Activated CD8-positive, alpha-beta memory T cell treated with anti-CD3 and anti-CD28 coated beads, Interleukin-2, amount 50 U/mL, for 48 hours (primary cell): ENCODE data around the gene AURKB.

Experiments used
- DNase-seq: peaks from one replicate; pipeline ENCODE4 v3.0.0-alpha.2; 2020

AURKB gene

GRCh38 chr17:8160741-8161221 is 49.6 kb downstream of the AURKB start:
- no peak for DNase-seq

- no peak for DNase-seq
Observed at GRCh38 chr17:8160224-8160577, 50.2 kb downstream of the AURKB start.

- DNase-seq: no peak
Observed at GRCh38 chr17:8159459-8160223, 50.7 kb downstream of the AURKB start.

GRCh38 chr17:8159032-8159400 is 51.4 kb downstream of the AURKB start:
- DNase-seq: no peak

- DNase-seq: peak; percentile 96
Observed at GRCh38 chr17:8158267-8159031, 51.9 kb downstream of the AURKB start.

- DNase-seq: peak; percentile 99
Observed at GRCh38 chr17:8156246-8156992, 54.0 kb downstream of the AURKB start.

- peak; percentile 67 for DNase-seq
Observed at GRCh38 chr17:8155996-8156245, 54.5 kb downstream of the AURKB start.

GRCh38 chr17:8155231-8155995 is 55.0 kb downstream of the AURKB start:
- no peak for DNase-seq
